Effector memory CD4-positive, alpha-beta T cell (primary cell): ENCODE measurements around the gene UBR4.

Experiments
- DNase-seq, 3 donors: peaks; one replicate each; pipeline ENCODE4 v3.0.0-alpha.2; 2020
- H3K27ac ChIP-seq: 2 replicates; pipeline ENCODE4 v1.7.0; 2013; ENCODE audit warnings: mild to moderate bottlenecking, low read length, moderate library complexity; ENCODE audit not compliant: insufficient read depth, poor library complexity, severe bottlenecking
- H3K27me3 ChIP-seq: replicated peaks from 2 replicates; pipeline ENCODE4 v1.7.0; 2013; ENCODE audit warnings: mild to moderate bottlenecking, low read length; ENCODE audit not compliant: insufficient read depth, control insufficient read depth, poor library complexity, severe bottlenecking
- H3K36me3 ChIP-seq: 2 replicates; pipeline ENCODE4 v1.7.0; 2013; ENCODE audit warnings: mild to moderate bottlenecking, low read length, moderate library complexity; ENCODE audit not compliant: control insufficient read depth, insufficient read depth
- H3K4me1 ChIP-seq: 2 replicates; pipeline ENCODE4 v1.7.0; 2013; ENCODE audit warnings: low read length, mild to moderate bottlenecking; ENCODE audit not compliant: control insufficient read depth, insufficient read depth, poor library complexity, severe bottlenecking
- H3K4me3 ChIP-seq: 2 replicates; pipeline ENCODE4 v1.7.0; 2013; ENCODE audit warnings: low read length, low read depth, mild to moderate bottlenecking; ENCODE audit not compliant: insufficient read depth, poor library complexity, severe bottlenecking
- H3K9me3 ChIP-seq: 2 replicates; pipeline ENCODE4 v1.7.0; 2013; ENCODE audit warnings: mild to moderate bottlenecking, low read length, moderate library complexity; ENCODE audit not compliant: control insufficient read depth

Gene UBR4

GRCh38 chr1:19054216-19054615, 155.8 kb downstream of the UBR4 start:
- H3K9me3 ChIP-seq: no peaks in the 10 kb centered on the region
- no peak overlapping the region for H3K27ac ChIP-seq
- H3K4me1 ChIP-seq: peaks cover 7% of the 10 kb centered on the region
- DNase-seq: no peak
- H3K36me3 ChIP-seq: no peaks in the 10 kb centered on the region
- H3K4me3 ChIP-seq: no peak overlapping the region
- H3K27me3 ChIP-seq: peaks cover 4% of the 10 kb centered on the region

- no peak for DNase-seq
- H3K9me3 ChIP-seq: no peaks in the 10 kb centered on the region
- no peak overlapping the region for H3K27ac ChIP-seq
- peaks cover 7% of the 10 kb centered on the region for H3K4me1 ChIP-seq
- H3K36me3 ChIP-seq: no peaks in the 10 kb centered on the region
- H3K27me3 ChIP-seq: peaks cover 4% of the 10 kb centered on the region
- H3K4me3 ChIP-seq: no peak overlapping the region
Measured at GRCh38 chr1:19053486-19053885, 156.6 kb downstream of the UBR4 start.

GRCh38 chr1:19049798-19050197, 160.3 kb downstream of the UBR4 start:
- H3K9me3 ChIP-seq: no peaks in the 10 kb centered on the region
- H3K4me1 ChIP-seq: peaks cover under 1% of the 10 kb centered on the region
- no peak for DNase-seq
- H3K27ac ChIP-seq: no peak overlapping the region
- no peaks in the 10 kb centered on the region for H3K36me3 ChIP-seq
- H3K27me3 ChIP-seq: no peaks in the 10 kb centered on the region
- no peak overlapping the region for H3K4me3 ChIP-seq

GRCh38 chr1:19049128-19049768, 160.8 kb downstream of the UBR4 start:
- no peaks in the 10 kb centered on the region for H3K4me1 ChIP-seq
- no peak overlapping the region for H3K4me3 ChIP-seq
- H3K27me3 ChIP-seq: no peaks in the 10 kb centered on the region
- no peak for DNase-seq
- no peaks in the 10 kb centered on the region for H3K9me3 ChIP-seq
- H3K36me3 ChIP-seq: no peaks in the 10 kb centered on the region
- H3K27ac ChIP-seq: no peak overlapping the region

GRCh38 chr1:19046972-19047731, 162.9 kb downstream of the UBR4 start:
- H3K4me3 ChIP-seq: no peak overlapping the region
- H3K9me3 ChIP-seq: no peaks in the 10 kb centered on the region
- no peak overlapping the region for H3K27ac ChIP-seq
- DNase-seq: no peak
- H3K27me3 ChIP-seq: no peaks in the 10 kb centered on the region
- no peaks in the 10 kb centered on the region for H3K4me1 ChIP-seq
- no peaks in the 10 kb centered on the region for H3K36me3 ChIP-seq

- Histone ChIP-seq H3K9me3 (no peaks in the 10 kb centered on the region), H3K36me3 (no peaks in the 10 kb centered on the region), H3K27ac (no peak overlapping the region), H3K27me3 (no peaks in the 10 kb centered on the region), H3K4me1 (no peaks in the 10 kb centered on the region), H3K4me3 (no peak overlapping the region)
- no peak for DNase-seq
Measured at GRCh38 chr1:19045898-19046880, 163.9 kb downstream of the UBR4 start.

- no peak for DNase-seq
- Histone ChIP-seq H3K27ac (no peak overlapping the region), H3K4me1 (no peaks in the 10 kb centered on the region), H3K9me3 (no peaks in the 10 kb centered on the region), H3K27me3 (no peaks in the 10 kb centered on the region), H3K36me3 (no peaks in the 10 kb centered on the region), H3K4me3 (no peak overlapping the region)
Measured at GRCh38 chr1:19044975-19045831, 164.9 kb downstream of the UBR4 start.

GRCh38 chr1:19044471-19044870, 165.6 kb downstream of the UBR4 start:
- Histone ChIP-seq H3K27me3 (no peaks in the 10 kb centered on the region), H3K4me1 (no peaks in the 10 kb centered on the region), H3K9me3 (no peaks in the 10 kb centered on the region), H3K4me3 (no peak overlapping the region), H3K36me3 (no peaks in the 10 kb centered on the region), H3K27ac (no peak overlapping the region)
- DNase-seq: no peak

- Histone ChIP-seq H3K27ac (no peak overlapping the region), H3K27me3 (no peaks in the 10 kb centered on the region), H3K9me3 (no peaks in the 10 kb centered on the region), H3K4me3 (no peak overlapping the region), H3K4me1 (no peaks in the 10 kb centered on the region), H3K36me3 (no peaks in the 10 kb centered on the region)
- no peak for DNase-seq
Measured at GRCh38 chr1:19043579-19044443, 166.3 kb downstream of the UBR4 start.
